SHP77 (cell line): Measurements from ENCODE around the gene PRR5L.

Experiments
- DNase-seq, 2 experiments: peaks; one replicate each; lab custom pipeline; 2025; lab: John Stamatoyannopoulos, UW

PRR5L gene

DNA sequence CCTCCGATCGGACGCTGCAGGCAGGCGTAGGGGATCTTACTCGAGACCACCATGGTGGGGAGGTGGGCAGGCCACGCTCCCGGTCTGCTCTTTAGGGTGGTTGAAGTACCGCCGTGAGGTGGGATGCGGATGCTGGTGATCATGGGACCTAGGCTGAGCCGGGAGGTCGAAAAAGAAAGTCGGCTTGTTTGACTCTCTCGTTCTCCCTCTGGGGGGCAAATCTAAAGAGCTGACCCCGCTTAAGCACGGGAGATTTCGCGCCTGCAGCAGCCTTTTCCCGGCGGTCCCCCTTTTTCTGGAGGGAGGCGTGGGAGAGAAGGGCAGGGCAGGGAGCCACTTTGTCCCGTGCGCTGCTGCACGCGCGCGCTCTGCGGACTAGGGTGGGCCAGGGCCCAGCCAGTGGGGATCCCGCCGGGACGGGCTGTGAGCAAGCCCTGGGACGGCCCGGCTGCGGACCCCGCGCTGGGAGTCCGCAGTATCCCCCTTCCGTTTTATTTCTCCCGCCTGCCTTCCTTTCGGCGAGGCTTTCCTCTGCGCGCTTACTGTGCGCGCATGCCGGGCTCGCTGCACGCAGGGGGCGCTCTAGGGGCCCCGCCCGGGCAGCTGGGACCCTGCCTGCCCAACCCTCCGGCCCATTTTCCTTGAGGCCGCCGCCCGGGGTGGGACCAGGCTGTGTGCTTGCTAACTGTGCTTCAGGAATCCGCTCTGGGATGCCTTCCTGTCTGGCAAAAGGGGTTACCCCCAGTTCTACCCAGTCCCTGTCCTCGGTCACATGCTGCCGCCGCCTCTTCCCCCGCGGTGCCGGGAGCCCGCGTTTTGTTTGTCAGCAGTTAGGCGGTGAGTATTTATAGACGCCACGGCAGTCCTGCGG lies 81.0 kb downstream of the PRR5L start:
- no peak for DNase-seq

DNA sequence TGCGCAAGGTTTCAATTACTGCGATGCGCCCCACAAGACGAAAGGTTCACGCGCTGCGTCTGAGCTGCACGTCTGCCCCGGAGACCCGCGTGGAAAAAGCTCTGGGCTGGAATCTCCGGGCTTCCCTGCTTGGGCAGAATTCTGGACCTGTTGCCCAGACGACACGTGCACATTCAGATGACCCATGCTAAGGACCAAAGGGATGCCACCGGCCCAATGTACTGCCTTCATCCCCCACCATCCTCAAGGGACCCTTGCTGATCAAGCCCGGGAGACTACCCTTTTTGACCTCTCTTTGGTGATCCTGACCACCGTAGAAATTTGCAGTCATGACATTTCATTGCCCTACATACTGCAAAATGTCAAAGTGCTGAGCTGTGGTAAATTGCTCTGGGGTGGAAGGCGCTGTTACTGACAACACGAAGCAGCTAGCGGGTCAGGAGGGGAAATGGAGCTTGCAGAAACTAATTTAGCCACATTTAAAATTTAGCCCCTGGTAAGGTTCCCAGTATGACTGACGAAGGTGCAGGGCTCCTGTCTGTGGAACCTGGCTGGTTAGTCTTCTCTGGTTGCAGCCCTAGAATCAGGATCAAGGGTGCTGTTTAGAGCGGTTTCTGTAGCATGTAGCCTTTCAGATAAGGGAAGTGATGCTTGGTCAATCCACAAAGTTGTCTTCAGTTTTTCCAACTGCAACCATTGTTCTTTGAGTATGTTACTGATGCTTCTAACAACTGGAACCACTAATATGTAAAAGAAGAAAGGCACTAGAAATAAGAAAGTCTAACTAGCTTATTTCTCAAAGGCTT lies 81.9 kb downstream of the PRR5L start:
- DNase-seq: no peak

DNA sequence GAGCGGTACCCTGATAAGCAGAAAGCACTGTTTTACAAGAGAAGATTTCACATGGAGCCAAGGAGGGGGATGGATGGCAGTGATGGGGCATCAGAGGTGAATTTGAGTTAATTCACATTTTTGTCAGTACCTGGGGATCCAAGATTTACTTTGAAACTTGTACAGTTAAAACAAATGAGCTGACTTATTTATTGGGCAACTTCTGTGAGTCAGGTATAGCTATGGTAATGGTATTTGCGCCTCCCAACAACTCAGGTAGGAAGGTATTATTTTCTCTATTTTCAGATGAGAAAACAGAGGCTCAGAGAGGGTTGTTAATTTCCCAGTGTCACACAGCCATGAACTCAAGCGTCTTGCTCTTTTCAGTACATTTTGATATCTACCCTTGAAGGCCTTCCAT lies 83.6 kb downstream of the PRR5L start:
- DNase-seq: no peak

DNA sequence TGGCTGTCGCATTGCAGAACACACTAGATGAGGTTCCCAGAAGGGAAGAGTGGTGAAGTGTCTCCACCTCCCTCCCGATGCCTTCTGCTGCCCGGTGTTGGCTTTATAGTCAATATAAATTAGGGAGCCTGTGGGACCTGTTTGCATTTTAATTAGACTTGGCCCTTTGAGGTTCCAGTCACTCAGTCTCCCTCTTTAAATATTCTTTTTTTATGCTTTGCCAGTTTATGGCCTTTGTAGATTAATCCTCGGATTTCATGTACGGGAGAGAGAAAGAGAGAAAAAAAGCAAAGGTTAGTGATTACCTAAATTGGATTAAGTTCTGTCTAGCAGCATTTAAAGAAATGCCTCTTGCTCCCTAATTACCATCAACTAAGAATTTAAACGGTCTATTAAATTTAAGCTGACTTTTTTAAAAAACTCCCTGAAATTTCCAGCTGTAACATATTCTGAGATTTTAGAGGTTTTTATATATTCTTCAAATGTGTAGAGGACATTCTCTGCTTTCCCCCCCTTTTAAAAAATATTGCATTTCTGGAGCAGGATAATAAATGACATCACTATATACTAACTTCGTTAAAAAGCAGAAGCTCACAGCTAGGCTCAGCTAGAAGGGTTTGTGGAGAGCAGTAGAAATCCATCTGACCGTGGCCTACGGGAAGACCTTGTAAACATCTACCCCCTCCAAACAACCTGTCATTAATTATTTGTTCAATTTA lies 84.4 kb downstream of the PRR5L start:
- DNase-seq: no peak

DNA sequence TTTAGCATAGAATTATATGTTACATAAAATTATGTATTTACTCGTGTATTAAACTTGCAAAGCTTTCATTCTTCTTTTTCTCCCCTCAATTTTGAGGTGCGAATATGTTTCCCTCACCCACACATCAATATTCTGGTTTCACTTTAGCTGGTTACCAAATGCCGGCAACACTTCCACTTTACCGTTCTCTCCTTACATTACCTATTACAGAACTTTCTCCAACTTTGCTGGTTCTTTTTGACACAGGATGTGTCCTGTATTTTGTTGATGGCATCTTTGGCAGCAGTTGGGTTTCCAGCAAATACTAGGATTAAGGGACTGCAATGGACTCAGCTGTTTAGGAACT lies 84.9 kb downstream of the PRR5L start:
- DNase-seq: no peak

DNA sequence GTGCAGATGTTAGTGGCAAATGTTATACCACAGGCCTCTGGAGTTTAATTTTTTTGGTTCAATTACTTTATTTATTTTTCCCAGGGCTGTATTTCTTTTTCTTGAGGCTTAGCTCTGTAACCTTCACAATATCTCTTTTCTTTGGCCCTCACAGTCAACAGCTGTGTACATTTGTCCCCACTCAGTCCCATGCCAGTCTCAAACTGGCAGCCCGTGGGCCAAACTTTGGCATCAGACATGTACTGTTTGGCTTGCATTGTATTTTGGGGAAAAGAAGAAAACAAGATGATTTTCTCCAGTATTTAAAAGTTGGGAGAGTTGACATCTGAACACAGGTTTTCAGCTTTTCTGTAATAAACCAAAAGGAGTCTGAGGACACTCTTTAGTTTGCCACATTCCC lies 87.1 kb downstream of the PRR5L start:
- no peak for DNase-seq

DNA sequence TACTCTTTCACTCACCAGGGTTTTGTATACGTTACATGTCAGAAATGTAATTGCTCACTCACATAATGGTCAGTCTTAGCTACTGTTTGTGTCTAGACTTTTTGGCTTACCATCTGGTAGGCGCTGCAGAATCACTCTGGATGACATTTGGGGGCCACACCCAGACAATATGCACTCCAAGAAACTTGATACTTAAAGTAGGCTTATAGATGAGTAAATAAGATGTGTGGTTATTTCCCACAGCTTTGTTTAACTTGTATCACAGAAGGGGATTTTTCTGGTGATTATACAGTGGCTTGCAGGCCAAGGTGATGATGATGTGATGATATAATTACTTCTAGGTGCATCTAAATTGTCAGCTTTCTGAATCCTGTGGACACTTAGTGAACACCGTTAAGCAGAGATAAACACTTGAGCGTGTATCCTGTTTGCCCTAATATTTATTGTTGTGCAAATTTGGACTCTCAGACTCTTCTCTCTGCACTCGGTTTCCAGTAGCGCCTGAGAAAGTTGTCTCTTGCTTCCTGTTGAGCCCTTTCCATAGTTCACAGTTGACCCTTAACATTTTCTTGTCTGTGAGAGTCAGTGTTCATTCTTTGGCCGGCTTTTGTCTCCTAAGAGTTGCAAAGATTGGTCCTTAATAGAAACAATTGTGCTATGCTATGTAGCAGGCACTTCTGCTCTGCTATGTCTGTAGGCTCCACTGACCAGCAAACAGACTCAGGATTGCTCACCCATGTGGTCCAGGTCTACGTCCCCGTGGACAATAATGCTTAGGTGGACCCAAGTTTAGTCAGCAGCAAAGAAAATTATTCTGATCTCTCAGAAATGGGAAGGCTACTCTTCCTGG lies 89.3 kb downstream of the PRR5L start:
- no peak for DNase-seq

DNA sequence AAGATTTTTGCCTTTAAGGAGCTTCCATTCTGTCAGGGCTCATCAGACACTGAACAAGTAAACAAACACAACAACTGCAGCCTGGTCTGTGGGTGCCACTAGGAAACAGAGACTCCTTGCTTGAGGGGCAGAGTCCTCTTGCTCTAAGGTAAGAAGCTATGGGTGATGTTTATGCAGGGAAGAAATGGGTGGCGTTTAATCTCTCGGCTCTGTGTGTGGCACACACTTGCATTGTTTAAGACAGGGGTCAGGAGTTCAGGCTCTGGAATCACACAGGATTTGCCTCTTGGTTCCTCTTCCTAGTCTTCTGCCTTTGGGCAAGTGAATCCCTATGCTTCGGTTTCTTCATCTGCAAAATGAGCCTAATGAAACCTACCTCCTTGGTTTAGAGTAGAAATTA lies 90.3 kb downstream of the PRR5L start:
- DNase-seq: no peak

DNA sequence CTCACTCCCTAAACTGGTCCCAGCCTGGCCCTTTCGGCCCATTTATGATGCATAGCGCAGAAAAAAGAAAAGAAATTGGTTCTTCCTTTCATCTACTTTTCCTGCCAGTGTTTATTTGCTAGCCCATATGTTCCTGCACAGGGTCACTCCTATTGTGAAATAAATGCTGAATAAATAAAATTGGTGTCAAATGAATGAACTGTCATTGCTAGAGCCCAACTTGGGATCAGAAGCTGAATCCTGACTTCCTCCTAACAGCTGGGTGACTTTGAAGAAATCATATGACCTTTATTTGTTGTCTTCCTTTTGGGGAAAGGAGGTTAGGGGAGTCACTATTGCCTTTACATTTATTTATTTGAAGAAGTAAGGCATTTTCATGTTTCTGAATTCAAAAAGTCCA lies 92.0 kb downstream of the PRR5L start:
- no peak for DNase-seq

DNA sequence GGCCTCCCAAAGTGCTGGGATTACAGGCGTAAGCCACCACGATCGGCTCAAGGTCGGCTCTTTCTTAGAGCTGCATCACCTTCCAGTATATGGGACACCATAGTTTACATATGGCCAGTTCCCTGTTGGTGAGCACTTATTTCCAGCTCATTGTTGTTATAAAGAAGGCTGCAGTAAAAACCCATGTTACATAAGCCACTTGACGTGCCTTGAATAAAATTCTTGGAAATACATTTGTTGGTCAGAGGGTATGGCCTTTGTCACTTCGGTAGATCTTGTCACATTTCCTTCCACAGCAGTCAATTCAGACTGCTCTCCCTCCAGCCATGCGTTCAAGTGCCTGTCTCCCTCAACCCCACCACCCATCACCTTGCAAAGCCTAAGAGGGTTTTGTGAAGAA lies 92.9 kb downstream of the PRR5L start:
- no peak for DNase-seq

DNA sequence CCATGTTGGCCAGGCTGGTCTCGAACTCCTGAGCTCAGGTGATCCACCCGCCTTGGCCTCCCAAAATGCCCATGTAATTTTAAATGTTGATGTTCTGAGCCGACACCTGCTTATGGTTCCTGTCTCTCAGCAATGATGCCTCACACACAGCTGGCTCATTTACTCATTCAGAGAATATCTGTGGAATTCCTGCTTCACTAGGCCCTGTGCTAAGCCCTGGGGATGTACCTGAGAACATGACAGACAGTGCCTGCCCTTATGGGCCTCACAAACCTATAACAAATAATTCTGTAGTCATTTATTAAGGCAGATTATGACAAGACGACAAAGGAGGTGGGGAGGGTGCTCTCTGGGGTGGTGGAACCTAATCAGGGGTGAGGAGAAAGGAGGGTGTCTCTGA lies 93.7 kb downstream of the PRR5L start:
- DNase-seq: no peak

DNA sequence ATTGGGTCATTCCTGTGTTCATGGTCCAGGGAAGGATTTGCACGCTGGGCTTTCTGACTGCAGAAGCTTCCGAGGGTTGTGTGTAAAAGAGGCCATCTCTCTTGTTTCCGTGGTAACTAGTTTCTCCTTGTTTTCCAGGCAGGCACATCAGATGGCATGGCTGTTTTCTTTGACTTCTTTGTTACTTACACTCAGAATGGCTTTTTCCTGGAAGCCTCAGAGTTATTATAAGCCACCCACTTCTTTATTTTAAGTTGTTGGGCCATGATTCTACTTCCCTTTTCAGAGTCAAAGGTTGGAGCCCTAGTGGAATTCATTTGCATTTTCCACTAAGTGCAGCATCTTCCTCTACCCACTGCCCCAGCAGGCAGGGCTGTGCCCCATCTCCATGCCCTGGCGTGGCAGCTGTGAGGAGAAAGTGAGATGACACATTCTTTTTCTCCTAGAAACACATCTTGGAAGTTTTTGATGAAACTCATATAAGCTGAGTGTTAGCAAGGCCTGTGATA lies 94.9 kb downstream of the PRR5L start:
- no peak for DNase-seq

DNA sequence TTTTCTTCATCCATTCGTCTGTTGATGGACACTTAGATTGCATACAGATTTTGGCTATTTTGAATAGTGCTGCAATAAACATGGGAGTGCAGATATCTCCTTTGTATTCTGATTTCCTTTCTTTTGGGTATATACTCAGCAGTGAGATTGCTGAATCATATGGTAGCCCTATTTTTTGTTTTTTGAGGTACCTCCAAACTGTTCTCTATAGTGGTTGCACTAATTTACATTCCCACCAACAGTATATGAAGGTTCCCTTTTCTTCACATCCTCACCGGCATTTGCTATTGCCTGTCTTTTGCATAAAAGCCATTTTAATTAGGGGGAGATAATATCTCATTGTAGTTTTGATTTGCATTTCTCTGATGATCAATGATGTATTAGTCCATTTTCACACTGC lies 96.1 kb downstream of the PRR5L start:
- DNase-seq: no peak

DNA sequence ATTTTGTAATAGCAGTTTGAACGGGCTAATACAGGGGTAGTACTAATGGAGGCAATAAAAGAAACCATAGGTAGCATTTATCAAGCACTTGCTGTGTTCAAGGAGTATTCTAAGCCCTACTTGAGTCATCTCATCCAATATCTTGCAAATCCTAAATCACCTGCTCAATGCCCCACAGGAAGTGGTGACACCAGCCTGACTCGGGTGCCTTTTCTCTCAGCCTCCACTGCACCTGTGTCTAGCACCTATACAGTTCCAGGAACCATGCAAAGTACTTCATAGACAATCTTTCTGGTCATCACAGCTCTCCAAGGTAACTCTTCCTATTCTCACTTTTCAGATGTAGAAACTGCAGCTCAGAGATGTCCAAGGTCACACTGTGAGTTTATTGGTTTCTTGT lies 98.0 kb downstream of the PRR5L start:
- no peak for DNase-seq

DNA sequence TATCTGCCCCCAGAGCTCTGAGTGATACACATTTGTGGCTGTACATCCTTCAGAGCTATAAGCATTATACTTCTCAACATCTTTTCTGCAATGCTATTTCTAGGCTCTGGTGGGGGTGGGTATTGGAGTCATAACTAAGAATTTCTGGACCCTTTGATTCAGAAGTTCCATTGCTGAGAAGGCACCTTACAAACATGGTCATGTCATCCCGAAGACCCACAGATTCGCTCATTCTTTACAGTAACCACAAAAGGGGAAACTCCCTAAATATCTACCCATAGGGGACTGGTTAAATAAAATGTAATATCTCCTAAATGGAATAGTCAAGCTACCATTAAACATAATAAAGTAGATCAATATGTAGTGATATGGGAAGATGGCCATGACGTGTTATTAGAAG lies 98.8 kb downstream of the PRR5L start:
- no peak for DNase-seq

DNA sequence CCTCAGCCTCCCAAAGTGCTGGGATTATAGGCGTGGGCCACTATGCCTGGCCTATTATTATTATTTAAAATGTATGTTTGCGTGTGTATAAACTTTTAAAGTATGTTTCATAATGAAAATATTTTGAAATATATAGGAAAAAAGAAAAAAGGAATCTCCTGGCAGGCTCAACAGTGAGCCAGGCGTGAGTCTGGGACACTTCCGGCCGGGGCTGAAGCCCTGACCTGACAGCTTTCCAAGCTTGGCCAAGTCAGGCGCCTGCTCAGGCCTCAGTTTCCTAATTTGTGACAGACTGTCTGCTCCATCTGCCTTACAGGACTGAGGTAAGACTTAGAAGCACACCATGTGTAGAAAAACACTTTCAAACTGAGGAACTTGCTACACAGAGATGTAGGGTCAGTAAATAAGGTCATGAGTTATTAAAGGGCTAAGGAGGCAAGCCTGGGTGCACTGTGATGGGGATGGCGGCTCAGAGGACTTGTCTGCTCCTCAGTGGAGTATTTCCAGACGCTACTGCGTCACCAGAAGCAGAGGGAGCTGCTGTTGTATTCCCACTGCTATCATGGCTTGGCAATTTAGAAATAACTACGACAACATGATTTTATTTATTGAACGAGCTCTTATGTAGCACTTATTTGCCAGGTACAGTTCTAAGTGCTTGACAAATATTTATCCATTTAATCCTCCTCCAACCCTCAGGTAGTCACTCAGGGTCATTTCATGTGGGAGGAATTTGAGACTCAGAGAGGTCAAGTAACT lies 100.1 kb downstream of the PRR5L start:
- DNase-seq: no peak

DNA sequence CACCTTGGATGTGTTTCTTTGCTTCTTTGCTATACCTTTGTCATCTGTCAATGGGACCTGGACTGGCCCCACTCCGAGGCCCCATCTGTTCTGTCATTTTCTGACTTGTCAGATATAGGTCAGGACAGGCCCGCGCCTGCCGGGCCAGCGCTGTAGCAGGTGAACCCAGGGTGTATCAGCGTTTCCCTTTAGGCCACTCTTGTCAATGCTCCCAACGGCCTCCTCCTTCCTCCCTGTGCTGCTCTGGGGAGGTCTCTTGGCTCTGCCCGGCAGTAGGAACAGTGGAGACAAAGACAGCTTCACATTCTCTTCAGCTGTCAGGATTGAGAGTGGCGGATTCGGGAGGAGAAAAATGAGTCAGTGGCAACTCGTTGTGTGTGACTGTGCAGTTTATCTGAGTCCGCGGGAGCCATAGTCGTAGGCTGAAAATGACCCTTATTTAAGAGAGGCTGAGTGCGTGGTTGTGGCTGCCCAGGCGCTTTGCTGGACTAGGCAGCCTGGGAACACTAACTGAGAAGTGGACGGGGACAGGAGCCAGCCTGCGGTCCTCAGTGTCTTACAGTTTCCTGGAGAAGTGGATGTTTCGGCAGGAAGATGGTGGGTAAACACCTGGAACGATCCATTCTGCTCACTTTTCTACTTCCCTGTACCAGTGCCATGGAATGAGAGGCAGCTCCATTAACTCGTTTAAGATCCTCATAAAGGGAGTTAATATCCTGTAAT lies 102.3 kb downstream of the PRR5L start:
- no peak for DNase-seq

DNA sequence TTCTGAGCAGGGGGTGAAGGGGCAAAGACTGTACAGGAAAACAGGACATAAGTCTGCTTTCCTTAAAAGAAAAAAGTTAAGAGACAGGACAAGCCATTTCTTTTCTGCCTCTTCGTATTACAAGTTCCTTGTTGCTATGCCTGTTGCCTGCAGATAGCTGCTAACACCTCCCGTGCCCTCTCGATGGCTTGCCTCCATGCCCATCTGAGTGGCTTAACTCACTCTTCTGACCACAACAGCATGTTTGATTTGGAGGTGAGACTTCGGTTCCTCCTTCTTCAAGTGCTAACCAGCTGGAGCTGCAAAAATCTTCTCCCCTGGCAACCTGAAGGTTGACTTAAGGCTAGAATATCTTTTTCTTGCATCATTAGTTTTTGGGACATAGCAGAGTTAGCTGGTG lies 103.1 kb downstream of the PRR5L start:
- DNase-seq: no peak

DNA sequence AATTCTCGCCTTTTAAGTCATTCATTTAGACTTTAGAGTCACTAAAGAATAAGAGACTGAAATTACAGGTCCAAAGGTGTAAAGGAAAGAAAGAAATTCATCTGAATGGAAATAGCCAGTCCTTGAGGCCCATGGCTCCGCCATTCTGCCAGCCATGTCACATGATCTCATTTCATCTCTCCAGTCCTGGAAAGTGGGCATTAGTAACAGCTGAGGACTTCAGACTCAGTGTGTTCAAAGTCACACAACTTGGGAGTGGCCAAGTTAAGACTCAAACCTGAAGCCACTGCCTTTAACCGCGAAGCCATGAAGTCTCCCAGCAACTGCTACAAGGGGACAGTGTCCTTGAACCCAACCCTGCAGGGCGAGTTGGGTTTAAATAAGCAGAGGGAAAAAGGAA lies 103.7 kb downstream of the PRR5L start:
- DNase-seq: no peak

DNA sequence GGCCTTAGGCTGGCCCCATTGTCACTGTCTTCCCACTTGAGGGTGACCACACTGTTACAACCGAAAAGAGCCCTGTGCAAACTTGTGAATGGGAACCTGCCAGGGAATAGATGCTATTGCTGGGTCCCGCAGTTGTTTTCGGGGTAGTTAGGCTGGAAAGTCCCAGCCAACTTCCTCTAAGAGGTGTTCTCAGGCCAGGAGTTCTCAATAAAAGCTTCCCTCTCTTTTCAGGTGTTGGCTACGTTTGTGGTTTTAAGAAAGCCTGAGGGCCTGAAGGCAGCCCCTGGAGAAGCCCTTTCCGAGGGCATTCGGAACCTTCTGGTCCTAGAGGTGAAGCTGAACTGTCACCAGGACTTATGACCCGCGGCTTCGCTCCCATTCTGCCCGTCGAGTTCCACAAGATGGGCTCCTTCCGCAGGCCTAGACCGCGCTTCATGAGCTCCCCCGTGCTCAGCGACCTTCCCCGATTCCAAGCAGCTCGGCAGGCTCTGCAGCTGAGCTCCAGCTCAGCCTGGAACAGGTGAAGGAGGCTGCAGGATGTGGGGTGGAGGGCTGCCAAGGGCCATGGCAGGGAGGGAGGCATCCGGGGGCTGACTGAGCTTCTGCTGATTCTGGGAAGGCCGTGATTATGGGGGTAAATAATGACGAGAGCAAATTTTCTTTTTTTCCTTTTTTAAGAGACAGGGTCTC lies 104.8 kb downstream of the PRR5L start:
- no peak for DNase-seq
